MG63 (cell line): Measurements from ENCODE around the gene GNAO1. TPM values are rescaled to one million over a fixed set of nuclear protein-coding genes. Genes with fewer than 3 reads are reported as not detected.
A peak's percentile ranks its signal among the peaks of the same experiment; 100 is the strongest.

Experiments used
- DNase-seq: peaks from one replicate; pipeline ENCODE4 v3.0.0-alpha.2; 2020
- H3K27me3 ChIP-seq: fragments of 250-450 bp; sonication (Bioruptor Pico); 2 replicates; pipeline ENCODE4 v1.5.1; 2020; ENCODE audit warnings: mild to moderate bottlenecking, moderate library complexity
- H3K36me3 ChIP-seq: fragments of 250-450 bp; sonication (Bioruptor Pico); 2 replicates; pipeline ENCODE4 v1.5.1; 2020; ENCODE audit warnings: mild to moderate bottlenecking, moderate library complexity
- H3K4me3 ChIP-seq: fragments of 250-450 bp; sonication (Bioruptor Pico); 2 replicates; pipeline ENCODE4 v1.5.1; 2020; ENCODE audit warnings: mild to moderate bottlenecking, moderate library complexity
- H3K9me3 ChIP-seq: fragments of 250-450 bp; sonication (Bioruptor Pico); 2 replicates; pipeline ENCODE4 v1.5.1; 2020; ENCODE audit warnings: mild to moderate bottlenecking, moderate library complexity
- total RNA-seq: library from RNA; depleted of rRNA; stranded (reverse); fragments of >200 nt; shearing (Covaris generic); gene quantifications from 2 replicates; pipeline ENCODE4 v1.2.3, GENCODE V29; 2014; ENCODE audit warnings: low replicate concordance

The GNAO1 gene
- total RNA-seq, 1 experiment from 2014 or later, result 0.92 TPM

GRCh38 chr16:56338566-56339318, 147.5 kb downstream of the GNAO1 start:
- DNase-seq, result no peak
- Histone ChIP-seq H3K4me3 (no peak overlapping the region), H3K36me3 (no peaks in the 10 kb centered on the region), H3K27me3 (no peaks in the 10 kb centered on the region), H3K9me3 (no peaks in the 10 kb centered on the region)

- no peak for DNase-seq
- Histone ChIP-seq H3K36me3 (no peaks in the 10 kb centered on the region), H3K27me3 (no peaks in the 10 kb centered on the region), H3K4me3 (no peak overlapping the region), H3K9me3 (no peaks in the 10 kb centered on the region)
Measured at GRCh38 chr16:56339431-56340195, 148.3 kb downstream of the GNAO1 start.

DNA sequence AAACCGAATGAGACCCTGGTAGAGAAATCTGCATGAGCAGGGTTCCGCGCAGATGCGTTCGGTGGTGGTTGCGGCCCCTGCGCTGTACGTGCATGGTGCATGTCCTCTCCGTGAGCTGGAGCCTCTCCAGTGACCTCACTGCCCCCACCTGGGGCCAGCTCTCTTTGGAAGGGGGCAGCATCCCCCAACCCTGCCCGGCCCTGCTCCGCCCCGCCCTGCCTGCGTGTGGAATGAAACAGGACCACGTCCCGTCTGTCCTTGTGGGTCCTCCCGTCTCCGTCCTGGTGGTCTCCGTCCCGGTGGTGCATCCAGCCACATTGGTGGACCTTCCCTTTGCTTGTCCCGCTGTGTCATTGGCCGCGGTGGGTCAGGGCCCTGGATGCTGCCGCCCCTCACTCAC, 149.1 kb downstream of the GNAO1 start:
- H3K36me3 ChIP-seq, result no peaks in the 10 kb centered on the region
- no peak overlapping the region for H3K4me3 ChIP-seq
- no peak for DNase-seq
- no peaks in the 10 kb centered on the region for H3K9me3 ChIP-seq
- H3K27me3 ChIP-seq, result no peaks in the 10 kb centered on the region

- no peak for DNase-seq
- no peak overlapping the region for H3K4me3 ChIP-seq
- no peaks in the 10 kb centered on the region for H3K36me3 ChIP-seq
- H3K27me3 ChIP-seq, result no peaks in the 10 kb centered on the region
- H3K9me3 ChIP-seq, result no peaks in the 10 kb centered on the region
Measured at GRCh38 chr16:56340864-56341365, 149.6 kb downstream of the GNAO1 start.

- no peaks in the 10 kb centered on the region for H3K27me3 ChIP-seq
- DNase-seq, result no peak
- no peak overlapping the region for H3K4me3 ChIP-seq
- H3K9me3 ChIP-seq, result no peaks in the 10 kb centered on the region
- H3K36me3 ChIP-seq, result no peaks in the 10 kb centered on the region
Measured at GRCh38 chr16:56341656-56342399, 150.5 kb downstream of the GNAO1 start.

- H3K4me3 ChIP-seq, result no peak overlapping the region
- DNase-seq, result no peak
- no peaks in the 10 kb centered on the region for H3K9me3 ChIP-seq
Measured at GRCh38 chr16:56343661-56344517, 152.6 kb downstream of the GNAO1 start.

GRCh38 chr16:56344518-56345405, 153.5 kb downstream of the GNAO1 start:
- no peaks in the 10 kb centered on the region for H3K27me3 ChIP-seq
- no peaks in the 10 kb centered on the region for H3K36me3 ChIP-seq
- DNase-seq, result no peak
- no peaks in the 10 kb centered on the region for H3K9me3 ChIP-seq
- H3K4me3 ChIP-seq, result no peak overlapping the region

More at GRCh38 chr16:56343661-56344517, 152.6 kb downstream of the GNAO1 start:
- Histone ChIP-seq H3K36me3 (no peaks in the 10 kb centered on the region), H3K27me3 (no peaks in the 10 kb centered on the region)

DNA sequence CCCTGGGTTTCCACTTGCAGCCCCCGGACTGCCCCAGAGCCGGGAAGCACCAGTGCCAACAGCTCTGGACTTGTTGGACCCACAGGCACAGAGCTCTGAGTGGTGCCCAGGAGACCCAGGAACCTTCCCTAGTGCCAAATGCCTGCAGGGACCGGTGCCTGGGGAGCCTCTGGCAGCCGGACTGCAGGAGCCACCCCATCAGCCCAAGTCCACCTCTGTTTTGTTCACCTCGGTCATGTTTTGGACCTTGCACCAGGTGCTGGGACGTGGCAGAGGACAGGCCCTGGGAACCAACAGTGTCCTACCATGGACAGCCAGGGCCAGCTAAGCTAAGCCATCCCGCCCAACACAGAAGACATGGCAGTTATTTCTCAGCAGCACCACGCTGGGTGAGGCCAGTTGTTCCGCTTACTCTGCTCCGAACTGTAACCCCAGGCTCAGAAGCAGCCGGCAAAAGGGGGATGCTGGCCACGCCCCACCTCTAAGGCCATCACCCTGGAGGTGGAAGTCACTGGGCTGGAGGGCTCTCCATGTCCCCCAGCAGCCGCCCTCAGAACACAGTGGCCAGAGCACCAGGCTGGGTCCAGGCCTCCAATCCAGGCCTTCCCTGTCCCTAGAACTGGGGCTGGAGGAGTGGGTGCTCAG, 154.2 kb downstream of the GNAO1 start:
- no peaks in the 10 kb centered on the region for H3K36me3 ChIP-seq
- DNase-seq, result no peak
- H3K9me3 ChIP-seq, result no peaks in the 10 kb centered on the region
- no peaks in the 10 kb centered on the region for H3K27me3 ChIP-seq
- H3K4me3 ChIP-seq, result no peak overlapping the region

GRCh38 chr16:56346131-56346890, 155.0 kb downstream of the GNAO1 start:
- no peaks in the 10 kb centered on the region for H3K36me3 ChIP-seq
- no peak for DNase-seq
- no peaks in the 10 kb centered on the region for H3K9me3 ChIP-seq
- H3K4me3 ChIP-seq, result no peak overlapping the region
- no peaks in the 10 kb centered on the region for H3K27me3 ChIP-seq

DNA sequence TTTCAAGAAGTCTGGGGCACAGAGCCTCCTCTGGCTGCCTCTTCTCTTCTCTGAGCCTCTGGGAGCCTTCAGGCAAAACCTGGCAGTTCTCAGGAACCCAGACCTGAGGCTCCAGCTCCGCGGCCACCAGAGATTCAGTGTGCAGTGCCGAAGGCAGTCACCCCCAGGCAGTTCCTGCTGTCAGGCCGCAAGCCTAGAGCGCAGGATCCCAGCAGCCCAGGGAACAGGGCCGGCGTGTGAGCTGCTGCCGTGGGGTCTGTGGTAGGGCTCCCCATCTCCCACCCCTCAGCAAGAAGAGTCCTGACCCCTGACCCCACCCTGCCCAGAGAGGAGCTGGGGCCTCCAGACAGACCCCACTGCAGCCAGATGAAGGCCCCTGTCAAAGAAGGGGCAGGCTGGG, 155.9 kb downstream of the GNAO1 start:
- DNase-seq, result no peak
- H3K36me3 ChIP-seq, result no peaks in the 10 kb centered on the region
- H3K27me3 ChIP-seq, result no peaks in the 10 kb centered on the region
- H3K9me3 ChIP-seq, result no peaks in the 10 kb centered on the region
- no peak overlapping the region for H3K4me3 ChIP-seq

GRCh38 chr16:56347670-56348069, 156.4 kb downstream of the GNAO1 start:
- H3K27me3 ChIP-seq, result no peaks in the 10 kb centered on the region
- no peak for DNase-seq
- no peaks in the 10 kb centered on the region for H3K9me3 ChIP-seq
- H3K36me3 ChIP-seq, result no peaks in the 10 kb centered on the region
- no peak overlapping the region for H3K4me3 ChIP-seq

DNA sequence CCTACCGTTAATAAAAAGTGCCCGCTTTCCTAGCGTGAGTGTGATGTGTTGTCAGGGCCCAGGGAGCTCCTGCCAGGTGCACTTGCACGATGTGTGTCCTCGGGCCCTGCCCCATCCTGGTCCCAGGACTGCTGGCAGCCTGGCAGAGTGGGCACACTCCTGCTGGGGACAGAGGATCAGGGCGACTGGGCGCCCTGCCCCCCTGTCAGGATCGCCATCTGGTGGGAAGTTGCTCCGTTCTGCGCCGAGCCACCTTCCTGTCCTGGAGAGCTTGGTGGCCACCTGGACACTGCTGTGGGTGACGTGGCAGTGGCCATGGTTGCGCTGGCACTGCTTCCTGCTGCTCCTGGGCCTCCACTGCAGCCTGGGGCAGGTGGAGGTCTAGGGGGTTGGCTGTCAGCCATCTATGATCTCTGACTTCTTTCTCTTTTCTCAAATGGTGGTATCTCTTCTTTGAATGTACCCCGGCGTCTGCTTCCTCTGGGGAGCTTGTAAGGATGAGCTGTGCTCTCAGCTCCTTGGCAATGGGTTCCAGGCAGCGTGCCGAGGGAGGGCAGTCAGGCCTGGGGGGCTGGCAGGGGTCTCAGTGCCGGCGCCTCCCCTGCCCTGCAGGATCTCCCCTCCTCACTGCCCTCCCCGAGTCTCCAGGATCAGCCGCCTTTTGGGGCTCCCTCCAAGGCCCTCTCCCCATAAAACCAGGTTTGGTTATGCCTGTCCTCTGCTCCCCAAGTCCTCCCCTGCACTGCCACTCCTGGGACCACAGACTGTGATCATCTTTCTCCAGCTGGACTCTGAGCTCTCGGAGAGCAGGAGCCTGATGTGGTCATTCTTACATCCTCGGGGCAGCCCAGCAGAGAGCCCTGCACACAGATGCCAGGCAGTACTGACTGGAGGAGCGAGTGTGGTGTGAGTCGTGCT, 157.1 kb downstream of the GNAO1 start:
- Histone ChIP-seq H3K27me3 (no peaks in the 10 kb centered on the region), H3K4me3 (no peak overlapping the region), H3K36me3 (no peaks in the 10 kb centered on the region), H3K9me3 (no peaks in the 10 kb centered on the region)
- peak; percentile 38 for DNase-seq

DNA sequence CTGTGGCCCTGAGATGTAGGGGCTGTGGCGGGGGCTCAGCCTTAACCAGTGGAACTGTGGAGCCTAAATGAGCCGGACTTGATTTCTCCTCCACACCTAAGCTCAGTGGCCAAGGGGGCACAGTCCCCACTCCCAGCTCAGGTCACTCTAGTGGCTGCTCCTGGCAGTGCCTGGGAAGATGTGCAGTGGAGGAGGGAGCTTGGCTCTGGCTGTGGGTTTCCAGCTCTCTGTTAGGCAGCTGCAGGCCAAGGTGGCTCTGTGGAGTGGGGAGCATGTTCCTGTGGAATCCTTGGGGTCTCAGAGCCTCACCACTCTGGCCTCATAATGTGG, 157.8 kb downstream of the GNAO1 start:
- no peak for DNase-seq
- Histone ChIP-seq H3K36me3 (no peaks in the 10 kb centered on the region), H3K9me3 (no peaks in the 10 kb centered on the region), H3K27me3 (no peaks in the 10 kb centered on the region), H3K4me3 (no peak overlapping the region)

GRCh38 chr16:56349711-56350161, 158.4 kb downstream of the GNAO1 start:
- H3K36me3 ChIP-seq, result no peaks in the 10 kb centered on the region
- H3K4me3 ChIP-seq, result no peak overlapping the region
- no peaks in the 10 kb centered on the region for H3K27me3 ChIP-seq
- DNase-seq, result no peak
- no peaks in the 10 kb centered on the region for H3K9me3 ChIP-seq
